CD4-positive, alpha-beta T cell (primary cell): ENCODE measurements around the gene RAB22A. TPM values are rescaled to one million over a fixed set of nuclear protein-coding genes. Genes with fewer than 3 reads are reported as not detected.

Source experiments
- ATAC-seq: fragments of 200-7000 bp; cut with Tn5 transposase; one replicate; pipeline ENCODE4 v1.10.0; 2022; ENCODE audit warnings: mild to moderate bottlenecking; ENCODE audit not compliant: poor library complexity
- CTCF ChIA-PET: fragments of 350-600 bp; sonication (Branson Sonifier 250); formaldehyde crosslinking; loops from one replicate; lab custom pipeline; 2021; ENCODE audit warnings: antibody characterized with exemption, inconsistent platforms; lab: Charles Lee
- POLR2A ChIA-PET: fragments of 350-600 bp; sonication (Branson Sonifier 250); formaldehyde crosslinking; loops from one replicate; lab custom pipeline; 2021; ENCODE audit warnings: antibody characterized with exemption, inconsistent platforms; lab: Charles Lee
- DNase-seq, 14 experiments: peaks; one replicate each; pipeline ENCODE4 v3.0.0-alpha.2; 2013 to 2020; ENCODE audit warnings: mixed read lengths in 2 of 14
- H3K27ac ChIP-seq, 2 donors: one replicate each; pipeline versions ENCODE4 v1.5.1 to v1.7.0; 2013; ENCODE audit warnings: low read length in 2 of 2, low read depth in 1 of 2, mild to moderate bottlenecking in 1 of 2
- H3K27me3 ChIP-seq, 2 experiments: 1 replicate in 1 of 2; 2 replicates in 1 of 2; pipeline versions ENCODE4 v1.6.1 to v1.7.0; 2013; ENCODE audit warnings: low read length in 2 of 2, control low read depth in 1 of 2, mild to moderate bottlenecking in 1 of 2, moderate library complexity in 1 of 2; ENCODE audit not compliant: insufficient read depth in 2 of 2, control insufficient read depth in 1 of 2
- H3K36me3 ChIP-seq: one replicate; pipeline ENCODE4 v1.6.1; 2013; ENCODE audit warnings: low read length, control low read depth; ENCODE audit not compliant: insufficient read depth
- H3K4me1 ChIP-seq: one replicate; pipeline ENCODE4 v1.6.1; 2013; ENCODE audit warnings: low read length, control low read depth; ENCODE audit not compliant: insufficient read depth
- H3K4me3 ChIP-seq: one replicate; pipeline ENCODE4 v1.5.1; 2013; ENCODE audit warnings: mild to moderate bottlenecking, low read length, moderate library complexity
- H3K9me3 ChIP-seq, 2 experiments: 1 replicate in 1 of 2; 2 replicates in 1 of 2; pipeline versions ENCODE4 v1.6.1 to v1.7.0; 2013; ENCODE audit warnings: low read length in 2 of 2, mild to moderate bottlenecking in 2 of 2, control low read depth in 1 of 2, moderate library complexity in 1 of 2; ENCODE audit not compliant: control insufficient read depth in 1 of 2, insufficient read depth in 1 of 2
- H3K27ac Mint-ChIP-seq: one replicate; pipeline ENCODE4 v1.8.0; 2020; ENCODE audit warnings: mixed read lengths
- H3K27me3 Mint-ChIP-seq: one replicate; pipeline ENCODE4 v1.8.0; 2021; ENCODE audit warnings: mixed read lengths
- H3K36me3 Mint-ChIP-seq: one replicate; pipeline ENCODE4 v1.8.0; 2021; ENCODE audit warnings: low read depth, mixed read lengths
- H3K4me1 Mint-ChIP-seq: one replicate; pipeline ENCODE4 v1.8.0; 2021; ENCODE audit warnings: low read depth, mixed read lengths
- H3K4me3 Mint-ChIP-seq: one replicate; pipeline ENCODE4 v1.8.0; 2020; ENCODE audit warnings: mild to moderate bottlenecking, mixed read lengths
- H3K9me3 Mint-ChIP-seq: one replicate; pipeline ENCODE4 v1.8.0; 2020; ENCODE audit warnings: mixed read lengths
- intact Hi-C, 2 experiments: fragments of 100-400 bp; cut with DNase I in 1 of 2; cut with micrococcal nuclease in 1 of 2; formaldehyde crosslinking; loops; one replicate each; pipeline versions ENCODE4 v1.15.1 to v1.9.0; 2023 to 2025; cut with DNase I, micrococcal nuclease
- total RNA-seq, 174 experiments: library from RNA in 2 of 174; stranded (reverse) in 2 of 174; gene quantifications; one replicate each; pipeline ENCODE4 v1.2.3 and lab custom pipeline; 2021 to 2026
- TF ChIP-seq, protein P1 (sequence below): fragments of 200-600 bp; IDR thresholded peaks from one replicate; pipeline ENCODE4 v1.8.0; 2022; ENCODE audit warnings: antibody characterized with exemption, mild to moderate bottlenecking

RAB22A gene
- total RNA-seq, 2 experiments from 2014 or later: 16.5 to 17.2 TPM

DNA sequence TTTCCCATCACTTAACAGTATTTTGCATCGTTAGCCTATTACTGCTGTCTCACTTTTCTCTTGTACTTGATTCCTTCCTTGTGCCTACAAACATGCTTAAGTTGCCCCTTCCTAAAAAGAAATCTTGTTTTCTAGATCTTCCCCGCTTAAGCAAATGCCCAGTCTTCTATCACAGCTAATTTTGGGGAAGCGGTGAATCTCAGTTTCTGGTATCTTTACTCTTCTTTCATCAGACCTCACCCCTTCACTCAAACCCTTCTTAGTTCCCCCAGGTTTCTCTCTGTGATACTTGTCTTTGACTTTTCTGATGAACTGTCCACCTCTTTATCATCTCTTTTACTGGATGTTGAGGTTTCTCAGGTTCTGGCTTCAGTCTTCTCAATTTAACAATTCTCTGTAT, 93.8 kb downstream of the RAB22A start:
- intact Hi-C loops: no loop called here
- peaks cover 18% of the 10 kb centered on the region for H3K4me1 Mint-ChIP-seq
- CTCF ChIA-PET: no interaction called here

GRCh38 chr20:58405504-58406291, 96.2 kb downstream of the RAB22A start:
- Mint-ChIP-seq H3K4me1 (peaks cover 35% of the 10 kb centered on the region), H3K27ac (no peak overlapping the region), H3K27me3 (no peaks in the 10 kb centered on the region), H3K36me3 (no peaks in the 10 kb centered on the region), H3K9me3 (no peaks in the 10 kb centered on the region), H3K4me3 (no peak overlapping the region)
- no peaks in the 10 kb centered on the region for H3K9me3 ChIP-seq
- H3K36me3 ChIP-seq: no peaks in the 10 kb centered on the region
- no peak for DNase-seq
- H3K4me3 ChIP-seq: no peak overlapping the region
- CTCF ChIA-PET: no interaction called here
- no peak overlapping the region for H3K27ac ChIP-seq
- H3K4me1 ChIP-seq: peaks cover 33% of the 10 kb centered on the region
- POLR2A ChIA-PET: interaction anchor here (1.6 kb wide), 1 partner anchor 17 kb away, joined by 6 read pairs; the partner anchor contains the start of gene VAPB
- TF ChIP-seq, protein P1, sequence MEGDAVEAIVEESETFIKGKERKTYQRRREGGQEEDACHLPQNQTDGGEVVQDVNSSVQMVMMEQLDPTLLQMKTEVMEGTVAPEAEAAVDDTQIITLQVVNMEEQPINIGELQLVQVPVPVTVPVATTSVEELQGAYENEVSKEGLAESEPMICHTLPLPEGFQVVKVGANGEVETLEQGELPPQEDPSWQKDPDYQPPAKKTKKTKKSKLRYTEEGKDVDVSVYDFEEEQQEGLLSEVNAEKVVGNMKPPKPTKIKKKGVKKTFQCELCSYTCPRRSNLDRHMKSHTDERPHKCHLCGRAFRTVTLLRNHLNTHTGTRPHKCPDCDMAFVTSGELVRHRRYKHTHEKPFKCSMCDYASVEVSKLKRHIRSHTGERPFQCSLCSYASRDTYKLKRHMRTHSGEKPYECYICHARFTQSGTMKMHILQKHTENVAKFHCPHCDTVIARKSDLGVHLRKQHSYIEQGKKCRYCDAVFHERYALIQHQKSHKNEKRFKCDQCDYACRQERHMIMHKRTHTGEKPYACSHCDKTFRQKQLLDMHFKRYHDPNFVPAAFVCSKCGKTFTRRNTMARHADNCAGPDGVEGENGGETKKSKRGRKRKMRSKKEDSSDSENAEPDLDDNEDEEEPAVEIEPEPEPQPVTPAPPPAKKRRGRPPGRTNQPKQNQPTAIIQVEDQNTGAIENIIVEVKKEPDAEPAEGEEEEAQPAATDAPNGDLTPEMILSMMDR: no peak
- intact Hi-C loops: loop anchor here in 1 of 2 experiments (5.0 kb wide), 3 partner anchors 98 to 247 kb away; partner anchors contain the start of genes RAB22A and STX16
- ATAC-seq: no peak
- no peaks in the 10 kb centered on the region for H3K27me3 ChIP-seq

More for the DNA sequence above, 93.8 kb downstream of the RAB22A start:
- Histone ChIP-seq H3K4me1 (peaks cover 38% of the 10 kb centered on the region), H3K9me3 (no peaks in the 10 kb centered on the region), H3K27me3 (no peaks in the 10 kb centered on the region), H3K27ac (no peak overlapping the region), H3K36me3 (peaks cover 3% of the 10 kb centered on the region), H3K4me3 (no peak overlapping the region)
- no peaks in the 10 kb centered on the region for H3K36me3 Mint-ChIP-seq
- no peak overlapping the region for H3K27ac Mint-ChIP-seq
- no peak overlapping the region for H3K4me3 Mint-ChIP-seq
- no peak for DNase-seq
- H3K9me3 Mint-ChIP-seq: no peaks in the 10 kb centered on the region
- TF ChIP-seq, protein P1: no peak
- POLR2A ChIA-PET: no interaction called here
- no peaks in the 10 kb centered on the region for H3K27me3 Mint-ChIP-seq
- ATAC-seq: no peak

DNA sequence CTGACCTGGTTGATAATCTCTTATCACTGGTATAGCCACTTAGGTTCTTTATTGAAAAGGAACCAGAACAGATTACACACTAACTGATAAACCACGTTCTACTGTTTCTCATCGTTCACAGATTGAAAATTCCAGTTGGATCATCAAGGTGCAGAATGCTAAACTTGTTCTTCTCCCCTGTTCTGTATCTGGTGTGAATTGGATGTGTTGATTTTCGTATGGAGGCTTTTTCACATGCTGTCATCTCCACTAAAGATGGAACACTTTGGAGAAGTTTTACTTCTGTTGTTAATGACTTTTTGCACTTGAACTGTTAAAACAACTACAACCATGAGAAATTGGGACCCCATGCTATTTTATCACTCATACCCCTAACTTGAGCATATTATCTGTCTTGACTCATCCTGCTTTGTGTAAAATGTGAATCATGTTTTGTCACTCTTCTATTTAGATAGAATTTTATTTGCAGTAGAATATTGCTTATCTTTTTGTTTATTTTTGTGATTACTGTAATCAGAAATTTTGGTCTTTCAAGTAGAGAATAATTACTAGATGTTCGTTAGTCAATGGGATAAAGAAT, 97.0 kb downstream of the RAB22A start:
- intact Hi-C loops: loop anchor here in 1 of 2 experiments (5.0 kb wide), 3 partner anchors 99 to 246 kb away; partner anchors contain the start of genes RAB22A and STX16
- H3K4me3 Mint-ChIP-seq: no peak overlapping the region
- H3K4me1 Mint-ChIP-seq: peaks cover 38% of the 10 kb centered on the region
- no peaks in the 10 kb centered on the region for H3K36me3 ChIP-seq
- H3K27ac ChIP-seq: no peak overlapping the region
- no peaks in the 10 kb centered on the region for H3K9me3 Mint-ChIP-seq
- ATAC-seq (no peak), DNase-seq (no peak)
- ChIA-PET POLR2A (interaction anchor here (1.6 kb wide), 1 partner anchor 18 kb away, joined by 6 read pairs; the partner anchor contains the start of gene VAPB), CTCF (no interaction called here)
- H3K27me3 Mint-ChIP-seq: no peaks in the 10 kb centered on the region
- no peaks in the 10 kb centered on the region for H3K27me3 ChIP-seq
- H3K36me3 Mint-ChIP-seq: no peaks in the 10 kb centered on the region
- TF ChIP-seq, protein P1: no peak
- H3K9me3 ChIP-seq: no peaks in the 10 kb centered on the region
- H3K4me3 ChIP-seq: no peak overlapping the region
- H3K27ac Mint-ChIP-seq: no peak overlapping the region
- peaks cover 30% of the 10 kb centered on the region for H3K4me1 ChIP-seq
